Coronary artery (tissue), 2 donors: ENCODE measurements around the gene CYTL1.

Experiments
- DNase-seq: peaks from one replicate; pipeline ENCODE4 v3.0.0-alpha.2; 2017; ENCODE audit warnings: low spot score
- H3K27ac ChIP-seq, 2 donors: fragments of 200-600 bp; sonication (generic); one replicate each; pipeline ENCODE4 v1.5.1; 2016 to 2019
- H3K4me3 ChIP-seq: fragments of 200-600 bp; sonication (generic); 2 replicates; pipeline ENCODE4 v1.5.1; 2016; ENCODE audit warnings: mild to moderate bottlenecking, moderate library complexity
- TF ChIP-seq, protein P1 (sequence below): fragments of 200-600 bp; sonication (generic); IDR thresholded peaks from one replicate; pipeline ENCODE4 v1.5.1; 2019; ENCODE audit warnings: antibody characterized with exemption

Gene CYTL1

DNA sequence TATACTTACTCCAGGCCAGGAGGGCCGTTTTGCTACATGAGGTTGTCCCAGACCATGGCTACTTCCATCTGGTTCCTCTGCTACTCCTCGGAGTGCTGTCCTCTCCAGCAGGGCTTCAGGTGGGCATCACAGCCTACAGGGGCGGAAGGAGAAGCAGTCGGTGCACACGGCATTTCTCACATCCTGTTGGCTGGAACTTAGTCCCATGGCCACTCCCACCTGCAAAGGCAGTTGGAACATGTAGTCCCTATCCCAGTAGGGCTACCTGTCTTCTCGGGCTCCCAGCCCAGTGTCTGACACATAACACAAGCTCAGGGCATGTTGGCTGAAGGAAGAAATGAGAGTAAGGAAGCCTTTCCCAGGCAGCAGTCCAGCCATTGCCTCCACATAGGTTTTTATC is 24.3 kb upstream of the CYTL1 start:
- Histone ChIP-seq H3K4me3 (no peak overlapping the region), H3K27ac (no peak overlapping the region)
- TF ChIP-seq, protein P1, sequence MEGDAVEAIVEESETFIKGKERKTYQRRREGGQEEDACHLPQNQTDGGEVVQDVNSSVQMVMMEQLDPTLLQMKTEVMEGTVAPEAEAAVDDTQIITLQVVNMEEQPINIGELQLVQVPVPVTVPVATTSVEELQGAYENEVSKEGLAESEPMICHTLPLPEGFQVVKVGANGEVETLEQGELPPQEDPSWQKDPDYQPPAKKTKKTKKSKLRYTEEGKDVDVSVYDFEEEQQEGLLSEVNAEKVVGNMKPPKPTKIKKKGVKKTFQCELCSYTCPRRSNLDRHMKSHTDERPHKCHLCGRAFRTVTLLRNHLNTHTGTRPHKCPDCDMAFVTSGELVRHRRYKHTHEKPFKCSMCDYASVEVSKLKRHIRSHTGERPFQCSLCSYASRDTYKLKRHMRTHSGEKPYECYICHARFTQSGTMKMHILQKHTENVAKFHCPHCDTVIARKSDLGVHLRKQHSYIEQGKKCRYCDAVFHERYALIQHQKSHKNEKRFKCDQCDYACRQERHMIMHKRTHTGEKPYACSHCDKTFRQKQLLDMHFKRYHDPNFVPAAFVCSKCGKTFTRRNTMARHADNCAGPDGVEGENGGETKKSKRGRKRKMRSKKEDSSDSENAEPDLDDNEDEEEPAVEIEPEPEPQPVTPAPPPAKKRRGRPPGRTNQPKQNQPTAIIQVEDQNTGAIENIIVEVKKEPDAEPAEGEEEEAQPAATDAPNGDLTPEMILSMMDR = no peak
- peak; percentile 36 for DNase-seq

DNA sequence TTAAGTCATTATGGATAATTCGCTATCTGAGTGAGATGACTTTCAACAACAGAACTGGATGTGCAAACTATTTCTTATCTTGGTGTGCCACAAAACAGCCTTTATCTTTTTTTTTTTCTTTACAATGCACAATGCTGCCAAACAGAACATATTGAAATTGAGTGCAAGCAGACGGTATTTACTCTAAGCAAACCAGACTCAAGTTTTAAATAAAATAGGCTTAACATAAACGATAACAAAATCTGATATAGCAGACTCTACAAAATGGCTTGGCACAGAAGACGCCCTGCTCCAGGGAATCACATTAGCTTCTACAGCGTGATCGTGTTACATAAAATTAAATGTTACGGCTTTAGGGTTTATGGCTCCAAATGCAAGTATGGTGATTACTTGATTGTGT is 22.4 kb upstream of the CYTL1 start:
- peak; percentile 1 for DNase-seq
- Histone ChIP-seq H3K4me3 (no peak overlapping the region), H3K27ac (no peak overlapping the region)
- TF ChIP-seq, protein P1 = no peak

DNA sequence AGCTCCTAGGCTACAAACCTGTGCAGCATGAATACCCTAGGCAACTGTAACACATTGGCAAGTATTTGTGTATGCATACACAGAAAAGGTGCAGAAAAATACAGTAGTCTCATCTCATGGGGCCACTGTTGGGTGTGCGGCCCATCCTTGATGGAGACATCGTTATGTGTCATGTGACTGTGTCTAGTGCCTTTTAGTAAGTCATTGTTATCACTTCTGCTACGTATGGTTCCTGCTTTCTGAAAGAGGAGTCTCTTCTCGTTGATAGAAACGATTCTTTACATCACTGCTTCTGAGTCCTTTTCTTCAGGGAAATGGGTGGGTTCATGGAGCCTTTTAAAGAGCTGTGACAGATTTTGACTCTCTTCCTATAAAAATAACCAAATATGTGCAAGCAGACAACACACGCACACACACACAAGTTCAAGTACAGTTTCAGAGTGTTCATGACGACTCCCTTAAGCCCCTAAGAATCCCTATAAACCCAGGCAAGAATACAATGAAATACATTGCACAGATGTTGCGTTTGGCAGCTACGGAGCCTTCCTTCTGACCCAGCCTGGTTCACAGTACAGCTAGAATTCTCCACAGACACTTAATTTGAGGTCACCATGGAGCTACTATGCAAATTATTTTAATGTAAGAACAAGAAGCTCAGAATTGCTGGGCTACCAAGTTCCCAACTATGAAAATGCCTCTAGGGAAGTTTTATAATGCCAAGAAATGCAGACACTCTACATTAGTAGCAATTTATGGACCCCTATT is 21.8 kb upstream of the CYTL1 start:
- Histone ChIP-seq H3K27ac (no peak overlapping the region), H3K4me3 (no peak overlapping the region)
- peak; percentile 7 for DNase-seq
- TF ChIP-seq, protein P1 = no peak

DNA sequence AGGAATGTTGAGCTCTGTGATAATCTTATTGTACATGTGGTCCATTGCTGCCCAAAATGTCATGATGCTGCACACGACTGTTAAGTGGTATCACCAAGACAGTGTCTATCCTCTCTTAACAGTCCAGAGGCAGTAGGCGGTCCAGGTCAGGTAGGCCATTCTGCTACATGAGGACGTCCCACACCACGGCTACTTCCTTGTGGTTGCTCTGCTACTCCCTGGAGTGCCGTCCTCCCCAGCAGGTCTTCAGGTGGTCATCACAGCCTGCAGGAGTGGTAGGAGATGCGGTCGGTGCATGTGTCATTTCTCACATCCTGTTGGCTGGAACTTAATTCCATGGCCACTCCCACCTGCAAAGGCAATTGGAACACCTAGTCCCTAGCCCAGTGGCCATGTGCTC is 20.5 kb upstream of the CYTL1 start:
- TF ChIP-seq, protein P1 = no peak
- Histone ChIP-seq H3K4me3 (no peak overlapping the region), H3K27ac (no peak overlapping the region)
- DNase-seq = peak; percentile 49

DNA sequence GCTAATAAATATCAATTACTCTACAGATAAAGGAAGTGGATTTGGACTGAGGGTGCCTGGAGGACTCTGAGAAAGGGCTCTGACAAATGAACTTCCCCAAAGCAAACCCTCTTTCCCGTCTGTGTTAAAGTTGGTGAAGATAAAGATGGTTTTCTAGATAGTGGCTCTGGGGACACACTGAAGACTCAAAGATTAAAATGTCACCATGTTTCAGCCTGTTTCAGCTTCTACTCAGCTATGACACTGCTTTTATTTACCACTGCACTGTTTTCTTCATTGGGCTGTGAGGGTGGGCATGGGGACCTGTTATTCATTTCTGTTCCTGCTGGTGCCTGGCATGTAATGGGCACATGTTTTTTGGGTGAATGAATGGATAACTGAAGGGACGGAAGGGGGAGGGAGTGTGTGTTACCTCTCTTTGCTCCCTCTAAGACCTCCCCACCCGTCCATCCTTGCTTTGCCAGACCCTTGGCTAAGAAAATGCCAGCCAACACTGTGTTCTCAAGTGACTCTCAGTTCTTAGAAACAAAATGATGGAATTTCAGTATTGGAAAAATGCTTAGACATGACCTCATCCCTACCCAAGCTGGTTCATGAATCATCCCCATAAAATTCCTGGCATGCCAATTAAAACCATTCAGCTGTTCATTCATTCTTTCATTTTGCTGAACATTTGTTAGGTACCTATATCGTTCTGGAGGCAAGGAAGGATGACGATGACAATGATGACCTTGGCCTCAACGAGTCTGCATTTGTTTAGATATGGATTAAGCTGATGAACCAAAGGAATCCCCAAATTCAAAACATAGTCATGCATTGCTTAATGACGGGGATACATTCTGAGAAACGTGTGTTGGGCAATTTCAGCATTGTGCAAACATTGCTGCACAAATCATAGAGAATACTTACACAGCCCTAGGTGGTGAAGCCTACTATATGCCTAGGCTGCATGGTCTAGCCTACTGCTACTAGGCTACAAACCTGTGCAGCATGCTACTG is 18.6 kb upstream of the CYTL1 start:
- Histone ChIP-seq H3K27ac (peak overlapping the region in 1 of 2 donors; percentile 13), H3K4me3 (no peak overlapping the region)
- no peak for DNase-seq
- TF ChIP-seq, protein P1 = no peak

DNA sequence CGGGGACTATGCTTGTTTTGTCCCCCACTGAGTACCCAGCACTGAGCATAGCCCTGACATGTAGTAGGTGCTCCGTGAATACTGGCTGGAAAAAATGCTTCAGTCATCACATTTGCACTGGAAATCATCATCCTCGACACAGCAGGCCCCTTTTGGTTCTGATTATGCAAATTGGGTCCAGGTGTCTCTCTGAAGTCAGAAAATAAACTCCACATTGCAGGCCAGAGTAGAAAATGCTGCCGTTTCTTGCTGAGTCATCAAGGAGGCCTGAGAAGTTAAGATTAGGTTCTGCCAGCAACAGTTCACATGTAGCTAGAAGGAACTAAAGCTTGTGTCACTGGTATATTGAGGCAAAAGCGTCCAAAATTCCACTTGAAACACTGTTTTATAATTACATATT is 17.0 kb upstream of the CYTL1 start:
- DNase-seq = no peak
- TF ChIP-seq, protein P1 = no peak

More for the DNA sequence above, 17.0 kb upstream of the CYTL1 start:
- no peak overlapping the region for H3K27ac ChIP-seq
- H3K4me3 ChIP-seq = no peak overlapping the region
